ENCODE measurements around the gene DNHD1.
"Not testable (repeated sequence)": the region's sequence is repeated elsewhere in the genome, so short reads cannot be mapped to it uniquely, and the experiment has no call there.

DNHD1 gene

GRCh38 chr11:6481924-6482275 lies 15.2 kb upstream of the DNHD1 start:
- DNase-seq = peak; percentile 18

- no peak for DNase-seq
Observed at GRCh38 chr11:6482441-6482840, 14.6 kb upstream of the DNHD1 start.

- no peak for DNase-seq
Observed at GRCh38 chr11:6483015-6483414, 14.1 kb upstream of the DNHD1 start.

GRCh38 chr11:6485661-6486060 lies 11.4 kb upstream of the DNHD1 start:
- DNase-seq = no peak

- DNase-seq = no peak
Observed at GRCh38 chr11:6486256-6486655, 10.8 kb upstream of the DNHD1 start.

GRCh38 chr11:6486938-6487337 lies 10.1 kb upstream of the DNHD1 start:
- DNase-seq = no peak

GRCh38 chr11:6488342-6488741 lies 8.7 kb upstream of the DNHD1 start:
- DNase-seq = no peak

- no peak for DNase-seq
Observed at GRCh38 chr11:6488821-6489220, 8.3 kb upstream of the DNHD1 start.

- no peak for DNase-seq
Observed at GRCh38 chr11:6489306-6489705, 7.8 kb upstream of the DNHD1 start.

- DNase-seq = no peak
Observed at GRCh38 chr11:6498121-6498520, 1.0 kb downstream of the DNHD1 start.

GRCh38 chr11:6498544-6498943 lies 1.5 kb downstream of the DNHD1 start:
- DNase-seq = no peak

- no peak for DNase-seq
Observed at GRCh38 chr11:6502382-6502781, 5.3 kb downstream of the DNHD1 start.

- no peak for DNase-seq
Observed at GRCh38 chr11:6504166-6504565, 7.1 kb downstream of the DNHD1 start.

- peak; percentile 83 for DNase-seq
Observed at GRCh38 chr11:6505577-6506240, 8.6 kb downstream of the DNHD1 start.

- DNase-seq = no peak
Observed at GRCh38 chr11:6516865-6517264, 19.8 kb downstream of the DNHD1 start.

GRCh38 chr11:6520265-6520664 lies 23.2 kb downstream of the DNHD1 start:
- DNase-seq = no peak

GRCh38 chr11:6521946-6522345 lies 24.9 kb downstream of the DNHD1 start:
- DNase-seq = not testable (repeated sequence)

- no peak for DNase-seq
Observed at GRCh38 chr11:6523253-6523652, 26.2 kb downstream of the DNHD1 start.

GRCh38 chr11:6526411-6527135 lies 29.5 kb downstream of the DNHD1 start:
- DNase-seq = no peak

GRCh38 chr11:6529266-6529665 lies 32.2 kb downstream of the DNHD1 start:
- no peak for DNase-seq

GRCh38 chr11:6530848-6531247 lies 33.8 kb downstream of the DNHD1 start:
- DNase-seq = no peak

- peak; percentile 78 for DNase-seq
Observed at GRCh38 chr11:6531267-6531752, 34.2 kb downstream of the DNHD1 start.

GRCh38 chr11:6538456-6538855 lies 41.4 kb downstream of the DNHD1 start:
- no peak for DNase-seq

GRCh38 chr11:6538945-6539344 lies 41.9 kb downstream of the DNHD1 start:
- peak; percentile 65 for DNase-seq
